ENCODE measurements around the gene TNIP1.

Gene TNIP1

DNA sequence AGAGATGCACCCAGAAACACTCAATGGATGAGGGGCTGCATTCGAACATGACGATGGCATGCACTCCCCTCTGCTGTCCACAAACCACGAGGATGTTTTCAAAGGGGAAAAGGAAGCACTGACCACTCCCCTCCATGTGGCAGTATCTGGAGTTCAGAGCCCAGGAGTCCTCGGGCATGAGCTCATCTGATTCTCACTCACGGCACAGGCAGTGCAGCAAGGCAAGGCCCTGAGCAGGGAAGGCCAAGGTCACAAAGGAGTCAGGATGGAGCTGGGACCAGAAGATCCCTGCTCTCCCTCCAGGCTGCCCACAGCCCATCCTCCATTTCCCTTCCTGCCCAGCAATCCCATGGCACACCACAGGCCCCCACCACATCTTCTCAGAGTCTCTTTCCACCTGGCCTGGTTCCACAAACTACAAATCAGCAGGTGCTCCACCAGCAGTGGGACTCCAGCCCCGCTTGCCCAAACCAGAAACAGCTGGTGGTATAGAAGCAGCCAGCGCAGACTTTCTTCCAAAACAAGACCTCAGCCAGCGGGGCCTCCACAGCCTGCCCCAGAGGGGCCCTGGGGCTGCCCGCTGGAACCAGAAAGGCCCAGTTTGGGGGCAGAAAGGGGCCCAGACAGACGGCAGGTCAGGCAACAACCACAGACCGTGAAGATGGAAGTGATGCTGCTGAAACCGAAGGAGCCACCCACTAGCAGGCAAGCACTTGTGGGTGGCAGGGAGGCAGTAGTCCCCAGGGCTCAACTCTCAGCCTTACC lies 12.2 kb downstream of the TNIP1 start:
- no peak for DNase-seq
- H3K4me1 ChIP-seq, result no peaks in the 10 kb centered on the region
- H3K36me3 ChIP-seq, result no peaks in the 10 kb centered on the region
- H3K27me3 ChIP-seq, result no peaks in the 10 kb centered on the region
- no peaks in the 10 kb centered on the region; the same call in 1 of the 2 replicates for H3K9me3 ChIP-seq
- TF ChIP-seq, protein P1, sequence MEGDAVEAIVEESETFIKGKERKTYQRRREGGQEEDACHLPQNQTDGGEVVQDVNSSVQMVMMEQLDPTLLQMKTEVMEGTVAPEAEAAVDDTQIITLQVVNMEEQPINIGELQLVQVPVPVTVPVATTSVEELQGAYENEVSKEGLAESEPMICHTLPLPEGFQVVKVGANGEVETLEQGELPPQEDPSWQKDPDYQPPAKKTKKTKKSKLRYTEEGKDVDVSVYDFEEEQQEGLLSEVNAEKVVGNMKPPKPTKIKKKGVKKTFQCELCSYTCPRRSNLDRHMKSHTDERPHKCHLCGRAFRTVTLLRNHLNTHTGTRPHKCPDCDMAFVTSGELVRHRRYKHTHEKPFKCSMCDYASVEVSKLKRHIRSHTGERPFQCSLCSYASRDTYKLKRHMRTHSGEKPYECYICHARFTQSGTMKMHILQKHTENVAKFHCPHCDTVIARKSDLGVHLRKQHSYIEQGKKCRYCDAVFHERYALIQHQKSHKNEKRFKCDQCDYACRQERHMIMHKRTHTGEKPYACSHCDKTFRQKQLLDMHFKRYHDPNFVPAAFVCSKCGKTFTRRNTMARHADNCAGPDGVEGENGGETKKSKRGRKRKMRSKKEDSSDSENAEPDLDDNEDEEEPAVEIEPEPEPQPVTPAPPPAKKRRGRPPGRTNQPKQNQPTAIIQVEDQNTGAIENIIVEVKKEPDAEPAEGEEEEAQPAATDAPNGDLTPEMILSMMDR (IDR thresholded peaks at IDR 0.05; ENCODE audit: low read depth, low read length), result no peak
- H3K4me3 ChIP-seq (ENCODE audit: low read depth, low read length), result no peak overlapping the region

DNA sequence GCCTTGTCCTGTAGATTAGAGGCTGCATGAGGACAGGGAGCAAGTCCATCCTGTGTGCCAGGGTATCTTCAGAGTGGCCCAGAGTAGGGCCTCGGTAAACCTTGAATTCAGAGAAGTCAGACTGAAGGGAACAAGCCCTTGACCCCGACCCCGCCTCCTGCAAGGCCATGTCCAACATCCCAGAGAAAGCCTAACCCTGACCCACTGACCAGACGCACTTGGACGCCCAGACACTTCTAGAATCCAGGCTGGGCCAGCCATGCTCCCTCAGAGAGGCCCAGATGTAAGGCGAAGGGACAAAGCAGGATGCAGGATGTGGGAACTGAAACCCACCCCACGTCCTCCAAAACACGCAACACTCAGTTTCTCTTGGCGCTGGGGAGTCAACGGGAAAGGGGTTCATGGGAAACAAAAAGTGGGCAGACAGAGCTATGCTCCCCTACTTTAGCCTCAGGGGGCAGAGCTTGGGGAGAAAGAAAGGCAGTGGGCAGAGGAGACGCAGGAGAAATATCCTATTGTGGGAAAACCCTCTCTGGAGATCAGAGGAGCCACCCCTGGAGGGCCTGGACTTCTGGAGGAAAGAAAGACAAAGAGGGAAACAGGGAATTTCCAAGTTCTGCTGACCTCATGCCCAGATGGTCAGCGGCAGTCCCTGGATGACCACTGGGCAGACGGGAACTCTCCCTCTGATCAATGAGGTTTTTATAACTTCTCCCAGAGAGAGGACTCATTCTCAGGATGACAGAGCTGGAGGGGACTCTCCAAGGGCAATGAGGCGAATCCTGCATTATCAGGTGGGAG lies 13.0 kb downstream of the TNIP1 start:
- Histone ChIP-seq H3K36me3 (peaks cover 7% of the 10 kb centered on the region), H3K27me3 (no peaks in the 10 kb centered on the region), H3K4me1 (no peaks in the 10 kb centered on the region), H3K9me3 (no peaks in the 10 kb centered on the region), H3K4me3 (ENCODE audit: low read depth, low read length) (no peak overlapping the region)
- no peak for DNase-seq
- TF ChIP-seq, protein P1 (IDR thresholded peaks at IDR 0.05; ENCODE audit: low read depth, low read length), result no peak

DNA sequence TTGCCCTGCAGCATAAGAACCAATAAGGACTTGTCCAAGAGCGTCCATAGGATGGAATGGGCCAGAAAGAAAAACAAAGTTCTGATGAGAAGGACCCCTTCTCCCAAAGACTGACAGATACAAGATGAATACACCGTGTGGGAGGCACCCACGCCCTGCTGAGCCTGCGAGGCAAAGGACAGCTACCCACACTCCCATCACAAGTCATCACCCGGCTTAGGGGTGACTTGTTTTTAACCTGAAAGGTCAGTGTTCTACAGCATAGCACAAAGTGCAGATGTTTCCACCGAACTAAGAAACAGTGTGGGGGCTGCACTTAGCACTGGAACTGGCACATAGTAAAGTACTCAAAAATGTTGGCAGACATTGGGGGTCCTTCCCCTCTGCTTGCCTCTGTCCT lies 13.9 kb downstream of the TNIP1 start:
- no peaks in the 10 kb centered on the region for H3K4me1 ChIP-seq
- DNase-seq, result no peak
- peaks cover 14% of the 10 kb centered on the region for H3K36me3 ChIP-seq

DNA sequence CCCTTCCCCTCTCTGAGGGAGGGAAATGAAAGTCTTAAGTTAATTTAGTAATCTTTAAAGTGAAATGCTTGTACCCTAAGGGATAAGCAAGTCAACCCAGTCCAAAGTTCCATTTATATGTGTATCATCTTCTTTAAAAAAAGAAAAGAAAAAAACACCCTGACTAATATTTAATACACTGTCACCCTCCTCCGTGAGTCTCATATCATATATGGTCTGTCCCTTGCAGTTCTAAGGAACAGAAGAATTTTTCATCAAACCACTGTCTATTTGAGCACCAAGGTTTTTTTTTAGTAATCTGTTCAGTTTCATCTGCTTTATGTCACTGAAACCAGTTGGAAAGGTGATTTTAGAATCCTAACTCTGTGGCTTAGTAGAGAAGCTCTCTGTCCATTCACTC lies 15.2 kb downstream of the TNIP1 start:
- TF ChIP-seq, protein P1 (IDR thresholded peaks at IDR 0.05; ENCODE audit: low read depth, low read length), result no peak
- peaks cover 15% of the 10 kb centered on the region for H3K36me3 ChIP-seq
- DNase-seq, result no peak
- no peak overlapping the region for H3K4me3 ChIP-seq (ENCODE audit: low read depth, low read length)
- no peaks in the 10 kb centered on the region for H3K4me1 ChIP-seq
- H3K9me3 ChIP-seq, result no peaks in the 10 kb centered on the region
- H3K27me3 ChIP-seq, result no peaks in the 10 kb centered on the region

More for the DNA sequence above, 13.9 kb downstream of the TNIP1 start:
- TF ChIP-seq, protein P1 (IDR thresholded peaks at IDR 0.05; ENCODE audit: low read depth, low read length), result no peak
- Histone ChIP-seq H3K27me3 (no peaks in the 10 kb centered on the region), H3K9me3 (no peaks in the 10 kb centered on the region), H3K4me3 (ENCODE audit: low read depth, low read length) (no peak overlapping the region)

DNA sequence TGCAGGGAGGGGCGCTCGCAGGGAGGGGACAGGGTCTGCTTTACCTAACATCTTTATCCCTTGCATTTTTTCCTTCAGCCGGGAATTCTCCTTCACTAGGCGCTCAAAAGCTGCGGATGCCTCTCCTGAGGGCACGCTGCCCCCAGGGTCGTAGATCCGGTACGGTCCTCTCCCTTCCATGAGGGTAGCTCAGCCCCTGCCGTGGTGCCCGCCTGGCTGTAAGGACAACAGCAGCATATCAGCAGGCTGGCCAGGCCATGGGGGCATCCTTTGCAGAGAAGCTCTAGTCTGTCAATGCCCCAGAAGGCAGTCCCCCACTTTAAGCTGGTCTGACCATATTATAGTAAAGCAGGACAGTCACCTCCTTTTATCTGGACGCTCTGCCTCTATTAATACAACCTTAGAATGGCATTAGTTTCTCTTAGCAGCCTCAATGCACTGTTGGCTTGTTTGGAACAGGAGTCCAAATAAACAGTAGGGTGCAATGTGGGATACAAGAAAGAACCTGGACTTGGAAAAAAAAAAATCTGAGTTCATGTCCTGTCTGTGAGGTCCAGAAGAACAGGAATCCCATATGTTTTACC lies 15.8 kb downstream of the TNIP1 start:
- H3K9me3 ChIP-seq, result no peaks in the 10 kb centered on the region
- DNase-seq, result no peak
- no peaks in the 10 kb centered on the region for H3K27me3 ChIP-seq
- H3K4me1 ChIP-seq, result peaks cover 3% of the 10 kb centered on the region
- H3K4me3 ChIP-seq (ENCODE audit: low read depth, low read length), result no peak overlapping the region
- H3K36me3 ChIP-seq, result peaks cover 16% of the 10 kb centered on the region
- TF ChIP-seq, protein P1 (IDR thresholded peaks at IDR 0.05; ENCODE audit: low read depth, low read length), result no peak
